ENCODE results near the gene ELAVL2.

DNA sequence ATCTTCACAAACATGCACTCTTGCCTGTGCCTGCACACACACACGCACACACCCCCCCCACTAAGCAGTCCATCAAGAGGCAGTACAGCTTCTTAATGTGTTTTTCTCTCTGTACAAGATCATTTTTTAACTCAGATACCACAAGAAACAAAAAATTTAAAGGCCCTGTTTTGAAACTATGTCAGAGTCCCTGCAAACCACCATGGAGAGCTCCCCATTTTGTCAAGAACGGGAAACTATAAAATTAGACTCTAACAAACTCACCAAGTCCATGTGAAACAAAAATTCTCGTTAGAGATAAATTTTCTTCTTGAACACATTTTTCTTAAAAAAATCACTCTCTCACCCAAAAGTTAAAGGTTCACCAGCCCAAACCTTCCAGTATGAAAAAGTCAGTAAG is 86.3 kb downstream of the ELAVL2 start:
- TF ChIP-seq, protein P1, sequence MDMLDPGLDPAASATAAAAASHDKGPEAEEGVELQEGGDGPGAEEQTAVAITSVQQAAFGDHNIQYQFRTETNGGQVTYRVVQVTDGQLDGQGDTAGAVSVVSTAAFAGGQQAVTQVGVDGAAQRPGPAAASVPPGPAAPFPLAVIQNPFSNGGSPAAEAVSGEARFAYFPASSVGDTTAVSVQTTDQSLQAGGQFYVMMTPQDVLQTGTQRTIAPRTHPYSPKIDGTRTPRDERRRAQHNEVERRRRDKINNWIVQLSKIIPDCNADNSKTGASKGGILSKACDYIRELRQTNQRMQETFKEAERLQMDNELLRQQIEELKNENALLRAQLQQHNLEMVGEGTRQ (CRISPR knock-in tag; IDR thresholded peaks at IDR 0.05): no peak
- TF ChIP-seq, protein P2, sequence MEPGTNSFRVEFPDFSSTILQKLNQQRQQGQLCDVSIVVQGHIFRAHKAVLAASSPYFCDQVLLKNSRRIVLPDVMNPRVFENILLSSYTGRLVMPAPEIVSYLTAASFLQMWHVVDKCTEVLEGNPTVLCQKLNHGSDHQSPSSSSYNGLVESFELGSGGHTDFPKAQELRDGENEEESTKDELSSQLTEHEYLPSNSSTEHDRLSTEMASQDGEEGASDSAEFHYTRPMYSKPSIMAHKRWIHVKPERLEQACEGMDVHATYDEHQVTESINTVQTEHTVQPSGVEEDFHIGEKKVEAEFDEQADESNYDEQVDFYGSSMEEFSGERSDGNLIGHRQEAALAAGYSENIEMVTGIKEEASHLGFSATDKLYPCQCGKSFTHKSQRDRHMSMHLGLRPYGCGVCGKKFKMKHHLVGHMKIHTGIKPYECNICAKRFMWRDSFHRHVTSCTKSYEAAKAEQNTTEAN (CRISPR knock-in tag; IDR thresholded peaks at IDR 0.05): no peak
- no peak for TF ChIP-seq SP1 (CRISPR knock-in tag; conservative IDR thresholded peaks at IDR 0.05)
- no peak for TF ChIP-seq ELF4 (CRISPR knock-in tag; IDR thresholded peaks at IDR 0.05; ENCODE audit: low read depth)
- no peak for TF ChIP-seq GABPB1 (CRISPR knock-in tag; IDR thresholded peaks at IDR 0.05)
- TF ChIP-seq, protein P3, sequence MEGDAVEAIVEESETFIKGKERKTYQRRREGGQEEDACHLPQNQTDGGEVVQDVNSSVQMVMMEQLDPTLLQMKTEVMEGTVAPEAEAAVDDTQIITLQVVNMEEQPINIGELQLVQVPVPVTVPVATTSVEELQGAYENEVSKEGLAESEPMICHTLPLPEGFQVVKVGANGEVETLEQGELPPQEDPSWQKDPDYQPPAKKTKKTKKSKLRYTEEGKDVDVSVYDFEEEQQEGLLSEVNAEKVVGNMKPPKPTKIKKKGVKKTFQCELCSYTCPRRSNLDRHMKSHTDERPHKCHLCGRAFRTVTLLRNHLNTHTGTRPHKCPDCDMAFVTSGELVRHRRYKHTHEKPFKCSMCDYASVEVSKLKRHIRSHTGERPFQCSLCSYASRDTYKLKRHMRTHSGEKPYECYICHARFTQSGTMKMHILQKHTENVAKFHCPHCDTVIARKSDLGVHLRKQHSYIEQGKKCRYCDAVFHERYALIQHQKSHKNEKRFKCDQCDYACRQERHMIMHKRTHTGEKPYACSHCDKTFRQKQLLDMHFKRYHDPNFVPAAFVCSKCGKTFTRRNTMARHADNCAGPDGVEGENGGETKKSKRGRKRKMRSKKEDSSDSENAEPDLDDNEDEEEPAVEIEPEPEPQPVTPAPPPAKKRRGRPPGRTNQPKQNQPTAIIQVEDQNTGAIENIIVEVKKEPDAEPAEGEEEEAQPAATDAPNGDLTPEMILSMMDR (IDR thresholded peaks at IDR 0.05): no peak
- TF ChIP-seq, protein P4, sequence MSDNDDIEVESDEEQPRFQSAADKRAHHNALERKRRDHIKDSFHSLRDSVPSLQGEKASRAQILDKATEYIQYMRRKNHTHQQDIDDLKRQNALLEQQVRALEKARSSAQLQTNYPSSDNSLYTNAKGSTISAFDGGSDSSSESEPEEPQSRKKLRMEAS (CRISPR knock-in tag; IDR thresholded peaks at IDR 0.05): no peak
- TF ChIP-seq, protein P5, sequence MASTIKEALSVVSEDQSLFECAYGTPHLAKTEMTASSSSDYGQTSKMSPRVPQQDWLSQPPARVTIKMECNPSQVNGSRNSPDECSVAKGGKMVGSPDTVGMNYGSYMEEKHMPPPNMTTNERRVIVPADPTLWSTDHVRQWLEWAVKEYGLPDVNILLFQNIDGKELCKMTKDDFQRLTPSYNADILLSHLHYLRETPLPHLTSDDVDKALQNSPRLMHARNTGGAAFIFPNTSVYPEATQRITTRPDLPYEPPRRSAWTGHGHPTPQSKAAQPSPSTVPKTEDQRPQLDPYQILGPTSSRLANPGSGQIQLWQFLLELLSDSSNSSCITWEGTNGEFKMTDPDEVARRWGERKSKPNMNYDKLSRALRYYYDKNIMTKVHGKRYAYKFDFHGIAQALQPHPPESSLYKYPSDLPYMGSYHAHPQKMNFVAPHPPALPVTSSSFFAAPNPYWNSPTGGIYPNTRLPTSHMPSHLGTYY (CRISPR knock-in tag; IDR thresholded peaks at IDR 0.05): no peak
- TF ChIP-seq, protein P6, sequence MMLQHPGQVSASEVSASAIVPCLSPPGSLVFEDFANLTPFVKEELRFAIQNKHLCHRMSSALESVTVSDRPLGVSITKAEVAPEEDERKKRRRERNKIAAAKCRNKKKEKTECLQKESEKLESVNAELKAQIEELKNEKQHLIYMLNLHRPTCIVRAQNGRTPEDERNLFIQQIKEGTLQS (CRISPR knock-in tag; conservative IDR thresholded peaks at IDR 0.05): no peak
- TF ChIP-seq TCF7 (CRISPR knock-in tag; IDR thresholded peaks at IDR 0.05; ENCODE audit: low read depth): no peak
- no peak for TF ChIP-seq ZNF232 (CRISPR knock-in tag; IDR thresholded peaks at IDR 0.05)
- TF ChIP-seq, protein P7, sequence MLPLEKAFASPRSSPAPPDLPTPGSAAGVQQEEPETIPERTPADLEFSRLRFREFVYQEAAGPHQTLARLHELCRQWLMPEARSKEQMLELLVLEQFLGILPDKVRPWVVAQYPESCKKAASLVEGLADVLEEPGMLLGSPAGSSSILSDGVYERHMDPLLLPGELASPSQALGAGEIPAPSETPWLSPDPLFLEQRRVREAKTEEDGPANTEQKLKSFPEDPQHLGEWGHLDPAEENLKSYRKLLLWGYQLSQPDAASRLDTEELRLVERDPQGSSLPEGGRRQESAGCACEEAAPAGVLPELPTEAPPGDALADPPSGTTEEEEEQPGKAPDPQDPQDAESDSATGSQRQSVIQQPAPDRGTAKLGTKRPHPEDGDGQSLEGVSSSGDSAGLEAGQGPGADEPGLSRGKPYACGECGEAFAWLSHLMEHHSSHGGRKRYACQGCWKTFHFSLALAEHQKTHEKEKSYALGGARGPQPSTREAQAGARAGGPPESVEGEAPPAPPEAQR (CRISPR knock-in tag; IDR thresholded peaks at IDR 0.05): no peak
